Naive thymus-derived CD8-positive, alpha-beta T cell (primary cell): Measurements from ENCODE around the gene DARS1. TPM values are rescaled to one million over a fixed set of nuclear protein-coding genes. Genes with fewer than 3 reads are reported as not detected.

ENCODE experiments used
- polyA plus RNA-seq, 3 donors: library from polyadenylated mRNA; unstranded; fragments of 300-500 nt; fragmentation: Illumina TruSeq; gene quantifications; one replicate each; pipeline ENCODE4 v1.2.3, GENCODE V29; 2021
- total RNA-seq, 8 experiments: library from RNA in 2 of 8; stranded (reverse) in 2 of 8; gene quantifications; one replicate each; pipeline ENCODE4 v1.2.3 and lab custom pipeline; 2021 to 2026

The DARS1 gene
- total and polyA plus RNA-seq, 5 experiments from 2014 or later, result 58.5 to 135 (median 129) TPM

Other genes with a start within 250 kb of the DARS1 start
- 100 to 1,000 TPM; 142 TPM for gene UBXN4, start 243.8 kb downstream of the DARS1 start, total RNA-seq
- 100 to 1,000 TPM in 2 of 3 donors, 10 to 100 TPM in 1; 89.4 to 117 (median 110) TPM for gene UBXN4, start 243.8 kb downstream of the DARS1 start, polyA plus RNA-seq
- under 1 TPM; 0.22 to 0.36 TPM for gene LCT, start 148.4 kb downstream of the DARS1 start, total RNA-seq
- gene LCT, start 148.4 kb downstream of the DARS1 start, polyA plus RNA-seq, result not detected
- 10 to 100 TPM; 26.3 to 29.6 TPM for gene MCM6, start 109.2 kb downstream of the DARS1 start, total RNA-seq
- 10 to 100 TPM; 19.2 to 24.3 (median 20.4) TPM for gene MCM6, start 109.2 kb downstream of the DARS1 start, polyA plus RNA-seq
- 100 to 1,000 TPM; 366 TPM for gene CXCR4, start 132.5 kb upstream of the DARS1 start, total RNA-seq
- 1,000 to 10,000 TPM in 1 of 3 donors, 100 to 1,000 TPM in 2; 439 to 1,161 (median 485) TPM for gene CXCR4, start 132.5 kb upstream of the DARS1 start, polyA plus RNA-seq